HEK293 (cell line): ENCODE measurements around the gene IL17C.

ENCODE experiments used
- AEBP2 ChIP-seq: fragments of 450-650 bp; formaldehyde crosslinking; IDR thresholded peaks from 2 replicates; pipeline ENCODE4 v1.5.1; 2016; ENCODE audit warnings: missing biosample characterization, missing genetic modification characterization, borderline replicate concordance
- GLI2 ChIP-seq: fragments of 450-650 bp; formaldehyde crosslinking; IDR thresholded peaks from 2 replicates; pipeline ENCODE4; 2017; ENCODE audit warnings: missing biosample characterization, missing genetic modification characterization, low read depth, borderline replicate concordance
- KLF1 ChIP-seq: fragments of 450-650 bp; formaldehyde crosslinking; IDR thresholded peaks from 2 replicates; pipeline ENCODE4 v1.5.1; 2016; ENCODE audit warnings: missing biosample characterization, missing genetic modification characterization
- KLF7 ChIP-seq: fragments of 450-650 bp; formaldehyde crosslinking; IDR thresholded peaks from 2 replicates; pipeline ENCODE4 v1.5.1; 2016; ENCODE audit warnings: missing biosample characterization, missing genetic modification characterization, borderline replicate concordance
- SP7 ChIP-seq: fragments of 450-650 bp; formaldehyde crosslinking; IDR thresholded peaks from 2 replicates; pipeline ENCODE4 v1.5.1; 2016; ENCODE audit warnings: missing biosample characterization, missing genetic modification characterization
- ZBTB17 ChIP-seq: fragments of 450-650 bp; formaldehyde crosslinking; IDR thresholded peaks from 2 replicates; pipeline ENCODE4 v1.5.1; 2016; ENCODE audit warnings: missing biosample characterization, missing genetic modification characterization
- ZNF146 ChIP-seq: fragments of 450-650 bp; formaldehyde crosslinking; IDR thresholded peaks from 2 replicates; pipeline ENCODE4 v1.5.1; 2016; ENCODE audit warnings: missing biosample characterization, missing genetic modification characterization
- ZNF23 ChIP-seq: fragments of 450-650 bp; formaldehyde crosslinking; IDR thresholded peaks from 2 replicates; pipeline ENCODE4 v1.5.1; 2016; ENCODE audit warnings: missing biosample characterization, missing genetic modification characterization, borderline replicate concordance
- ZNF366 ChIP-seq: fragments of 450-650 bp; formaldehyde crosslinking; conservative IDR thresholded peaks from 2 replicates; pipeline ENCODE4 v1.5.1; 2016; ENCODE audit warnings: missing biosample characterization, missing genetic modification characterization
- ZNF398 ChIP-seq: fragments of 450-650 bp; formaldehyde crosslinking; IDR thresholded peaks from 2 replicates; pipeline ENCODE4 v1.5.1; 2017; ENCODE audit warnings: missing biosample characterization, missing genetic modification characterization
- ZNF423 ChIP-seq: fragments of 450-650 bp; formaldehyde crosslinking; IDR thresholded peaks from 2 replicates; pipeline ENCODE4 v1.5.1; 2016; ENCODE audit warnings: missing biosample characterization, missing genetic modification characterization
- ZNF600 ChIP-seq: fragments of 450-650 bp; formaldehyde crosslinking; IDR thresholded peaks from 2 replicates; pipeline ENCODE4 v1.5.1; 2016; ENCODE audit warnings: missing biosample characterization, missing genetic modification characterization
- ZNF626 ChIP-seq: fragments of 450-650 bp; sonication (Bioruptor Pico); formaldehyde crosslinking; IDR thresholded peaks from 2 replicates; pipeline ENCODE4 v1.5.1; 2018; ENCODE audit warnings: missing biosample characterization, missing genetic modification characterization, inconsistent platforms
- ZNF629 ChIP-seq: fragments of 450-650 bp; formaldehyde crosslinking; IDR thresholded peaks from 2 replicates; pipeline ENCODE4 v1.5.1; 2017; ENCODE audit warnings: missing biosample characterization, missing genetic modification characterization
- ZNF843 ChIP-seq: fragments of 450-650 bp; formaldehyde crosslinking; IDR thresholded peaks from 2 replicates; pipeline ENCODE4 v1.5.1; 2016; ENCODE audit warnings: missing biosample characterization, missing genetic modification characterization
- TF ChIP-seq, protein P1 (sequence below): fragments of 450-650 bp; formaldehyde crosslinking; IDR thresholded peaks from 2 replicates; pipeline ENCODE4 v1.5.1; 2016; ENCODE audit warnings: missing biosample characterization, missing genetic modification characterization
- TF ChIP-seq, protein P2 (sequence below): fragments of 450-650 bp; formaldehyde crosslinking; IDR thresholded peaks from 2 replicates; pipeline ENCODE4 v1.5.1; 2016; ENCODE audit warnings: missing biosample characterization, missing genetic modification characterization
- TF ChIP-seq, protein P3 (sequence below): fragments of 450-650 bp; formaldehyde crosslinking; IDR thresholded peaks from 2 replicates; pipeline ENCODE4 v1.5.1; 2017; ENCODE audit warnings: missing biosample characterization, missing genetic modification characterization
- TF ChIP-seq, protein P4 (sequence below): fragments of 450-650 bp; formaldehyde crosslinking; IDR thresholded peaks from 2 replicates; pipeline ENCODE4 v1.5.1; 2016; ENCODE audit warnings: missing biosample characterization, missing genetic modification characterization
- TF ChIP-seq, protein P5 (sequence below): fragments of 450-650 bp; formaldehyde crosslinking; IDR thresholded peaks from 2 replicates; pipeline ENCODE4 v1.5.1; 2016; ENCODE audit warnings: missing biosample characterization, missing genetic modification characterization

IL17C gene

DNA sequence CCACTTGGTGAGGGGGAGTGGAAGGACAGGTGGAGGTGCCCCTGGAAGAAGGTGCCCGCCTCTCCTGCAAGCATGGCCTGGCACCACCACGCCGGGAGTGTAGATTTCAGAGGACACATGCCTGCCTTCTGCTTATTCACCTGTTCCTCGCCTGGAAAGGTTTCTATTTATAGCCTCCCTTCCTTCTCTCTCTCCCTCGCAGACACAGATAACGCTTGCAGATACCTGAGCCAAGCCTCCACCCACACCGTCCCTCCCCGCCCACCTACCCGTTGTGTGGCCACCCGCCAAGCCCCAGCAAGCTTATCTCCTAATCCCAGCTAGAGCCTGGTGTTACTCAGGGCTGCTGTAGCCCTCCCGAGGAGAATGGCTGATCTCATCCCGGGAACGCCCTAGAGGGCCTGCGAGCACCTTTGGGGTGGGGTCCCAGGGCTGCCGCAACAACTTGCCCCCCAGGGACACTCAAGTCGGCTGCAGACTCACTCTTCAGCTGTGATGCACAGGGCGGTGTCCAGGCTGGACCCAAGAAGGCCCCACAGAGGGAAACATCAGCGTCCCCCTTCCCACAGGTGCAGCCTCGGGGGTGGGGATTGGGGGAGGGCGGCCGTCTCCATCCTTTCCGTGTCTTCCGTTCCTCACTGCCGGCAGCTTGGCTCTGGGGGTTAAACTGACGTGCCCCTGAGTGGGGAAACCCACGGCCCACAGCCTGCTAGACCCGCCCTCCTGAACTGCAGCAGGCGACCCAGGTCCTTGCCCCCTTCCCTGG lies 49.8 kb downstream of the IL17C start (continued):
- TF ChIP-seq, protein P1, sequence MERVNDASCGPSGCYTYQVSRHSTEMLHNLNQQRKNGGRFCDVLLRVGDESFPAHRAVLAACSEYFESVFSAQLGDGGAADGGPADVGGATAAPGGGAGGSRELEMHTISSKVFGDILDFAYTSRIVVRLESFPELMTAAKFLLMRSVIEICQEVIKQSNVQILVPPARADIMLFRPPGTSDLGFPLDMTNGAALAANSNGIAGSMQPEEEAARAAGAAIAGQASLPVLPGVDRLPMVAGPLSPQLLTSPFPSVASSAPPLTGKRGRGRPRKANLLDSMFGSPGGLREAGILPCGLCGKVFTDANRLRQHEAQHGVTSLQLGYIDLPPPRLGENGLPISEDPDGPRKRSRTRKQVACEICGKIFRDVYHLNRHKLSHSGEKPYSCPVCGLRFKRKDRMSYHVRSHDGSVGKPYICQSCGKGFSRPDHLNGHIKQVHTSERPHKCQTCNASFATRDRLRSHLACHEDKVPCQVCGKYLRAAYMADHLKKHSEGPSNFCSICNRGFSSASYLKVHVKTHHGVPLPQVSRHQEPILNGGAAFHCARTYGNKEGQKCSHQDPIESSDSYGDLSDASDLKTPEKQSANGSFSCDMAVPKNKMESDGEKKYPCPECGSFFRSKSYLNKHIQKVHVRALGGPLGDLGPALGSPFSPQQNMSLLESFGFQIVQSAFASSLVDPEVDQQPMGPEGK, result peak; percentile 96
- no peak for TF ChIP-seq GLI2
- no peak for TF ChIP-seq ZBTB17 (tag by site-specific recombination)
- peak; percentile 86 for TF ChIP-seq KLF7
- TF ChIP-seq KLF1, result peak; percentile 99
- no peak for TF ChIP-seq ZNF600 (tag by site-specific recombination)
- TF ChIP-seq ZNF398 (tag by site-specific recombination), result peak; percentile 53; the same call in 1 of the 2 replicates
- TF ChIP-seq ZNF23 (tag by site-specific recombination), result no peak
- TF ChIP-seq, protein P2, sequence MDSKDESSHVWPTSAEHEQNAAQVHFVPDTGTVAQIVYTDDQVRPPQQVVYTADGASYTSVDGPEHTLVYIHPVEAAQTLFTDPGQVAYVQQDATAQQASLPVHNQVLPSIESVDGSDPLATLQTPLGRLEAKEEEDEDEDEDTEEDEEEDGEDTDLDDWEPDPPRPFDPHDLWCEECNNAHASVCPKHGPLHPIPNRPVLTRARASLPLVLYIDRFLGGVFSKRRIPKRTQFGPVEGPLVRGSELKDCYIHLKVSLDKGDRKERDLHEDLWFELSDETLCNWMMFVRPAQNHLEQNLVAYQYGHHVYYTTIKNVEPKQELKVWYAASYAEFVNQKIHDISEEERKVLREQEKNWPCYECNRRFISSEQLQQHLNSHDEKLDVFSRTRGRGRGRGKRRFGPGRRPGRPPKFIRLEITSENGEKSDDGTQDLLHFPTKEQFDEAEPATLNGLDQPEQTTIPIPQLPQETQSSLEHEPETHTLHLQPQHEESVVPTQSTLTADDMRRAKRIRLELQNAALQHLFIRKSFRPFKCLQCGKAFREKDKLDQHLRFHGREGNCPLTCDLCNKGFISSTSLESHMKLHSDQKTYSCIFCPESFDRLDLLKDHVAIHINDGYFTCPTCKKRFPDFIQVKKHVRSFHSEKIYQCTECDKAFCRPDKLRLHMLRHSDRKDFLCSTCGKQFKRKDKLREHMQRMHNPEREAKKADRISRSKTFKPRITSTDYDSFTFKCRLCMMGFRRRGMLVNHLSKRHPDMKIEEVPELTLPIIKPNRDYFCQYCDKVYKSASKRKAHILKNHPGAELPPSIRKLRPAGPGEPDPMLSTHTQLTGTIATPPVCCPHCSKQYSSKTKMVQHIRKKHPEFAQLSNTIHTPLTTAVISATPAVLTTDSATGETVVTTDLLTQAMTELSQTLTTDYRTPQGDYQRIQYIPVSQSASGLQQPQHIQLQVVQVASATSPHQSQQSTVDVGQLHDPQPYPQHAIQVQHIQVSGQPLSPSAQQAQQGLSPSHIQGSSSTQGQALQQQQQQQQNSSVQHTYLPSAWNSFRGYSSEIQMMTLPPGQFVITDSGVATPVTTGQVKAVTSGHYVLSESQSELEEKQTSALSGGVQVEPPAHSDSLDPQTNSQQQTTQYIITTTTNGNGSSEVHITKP (tag by site-specific recombination), result peak; percentile 37
- TF ChIP-seq ZNF843 (tag by site-specific recombination), result 0 out of 2 replicates have a peak, but pooled peaks have one; percentile 17
- peak; percentile 29; the same call in 1 of the 2 replicates for TF ChIP-seq ZNF629 (tag by site-specific recombination)
- TF ChIP-seq, protein P3, sequence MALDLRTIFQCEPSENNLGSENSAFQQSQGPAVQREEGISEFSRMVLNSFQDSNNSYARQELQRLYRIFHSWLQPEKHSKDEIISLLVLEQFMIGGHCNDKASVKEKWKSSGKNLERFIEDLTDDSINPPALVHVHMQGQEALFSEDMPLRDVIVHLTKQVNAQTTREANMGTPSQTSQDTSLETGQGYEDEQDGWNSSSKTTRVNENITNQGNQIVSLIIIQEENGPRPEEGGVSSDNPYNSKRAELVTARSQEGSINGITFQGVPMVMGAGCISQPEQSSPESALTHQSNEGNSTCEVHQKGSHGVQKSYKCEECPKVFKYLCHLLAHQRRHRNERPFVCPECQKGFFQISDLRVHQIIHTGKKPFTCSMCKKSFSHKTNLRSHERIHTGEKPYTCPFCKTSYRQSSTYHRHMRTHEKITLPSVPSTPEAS (tag by site-specific recombination), result no peak
- TF ChIP-seq, protein P4, sequence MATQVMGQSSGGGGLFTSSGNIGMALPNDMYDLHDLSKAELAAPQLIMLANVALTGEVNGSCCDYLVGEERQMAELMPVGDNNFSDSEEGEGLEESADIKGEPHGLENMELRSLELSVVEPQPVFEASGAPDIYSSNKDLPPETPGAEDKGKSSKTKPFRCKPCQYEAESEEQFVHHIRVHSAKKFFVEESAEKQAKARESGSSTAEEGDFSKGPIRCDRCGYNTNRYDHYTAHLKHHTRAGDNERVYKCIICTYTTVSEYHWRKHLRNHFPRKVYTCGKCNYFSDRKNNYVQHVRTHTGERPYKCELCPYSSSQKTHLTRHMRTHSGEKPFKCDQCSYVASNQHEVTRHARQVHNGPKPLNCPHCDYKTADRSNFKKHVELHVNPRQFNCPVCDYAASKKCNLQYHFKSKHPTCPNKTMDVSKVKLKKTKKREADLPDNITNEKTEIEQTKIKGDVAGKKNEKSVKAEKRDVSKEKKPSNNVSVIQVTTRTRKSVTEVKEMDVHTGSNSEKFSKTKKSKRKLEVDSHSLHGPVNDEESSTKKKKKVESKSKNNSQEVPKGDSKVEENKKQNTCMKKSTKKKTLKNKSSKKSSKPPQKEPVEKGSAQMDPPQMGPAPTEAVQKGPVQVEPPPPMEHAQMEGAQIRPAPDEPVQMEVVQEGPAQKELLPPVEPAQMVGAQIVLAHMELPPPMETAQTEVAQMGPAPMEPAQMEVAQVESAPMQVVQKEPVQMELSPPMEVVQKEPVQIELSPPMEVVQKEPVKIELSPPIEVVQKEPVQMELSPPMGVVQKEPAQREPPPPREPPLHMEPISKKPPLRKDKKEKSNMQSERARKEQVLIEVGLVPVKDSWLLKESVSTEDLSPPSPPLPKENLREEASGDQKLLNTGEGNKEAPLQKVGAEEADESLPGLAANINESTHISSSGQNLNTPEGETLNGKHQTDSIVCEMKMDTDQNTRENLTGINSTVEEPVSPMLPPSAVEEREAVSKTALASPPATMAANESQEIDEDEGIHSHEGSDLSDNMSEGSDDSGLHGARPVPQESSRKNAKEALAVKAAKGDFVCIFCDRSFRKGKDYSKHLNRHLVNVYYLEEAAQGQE (tag by site-specific recombination), result no peak
- TF ChIP-seq, protein P5, sequence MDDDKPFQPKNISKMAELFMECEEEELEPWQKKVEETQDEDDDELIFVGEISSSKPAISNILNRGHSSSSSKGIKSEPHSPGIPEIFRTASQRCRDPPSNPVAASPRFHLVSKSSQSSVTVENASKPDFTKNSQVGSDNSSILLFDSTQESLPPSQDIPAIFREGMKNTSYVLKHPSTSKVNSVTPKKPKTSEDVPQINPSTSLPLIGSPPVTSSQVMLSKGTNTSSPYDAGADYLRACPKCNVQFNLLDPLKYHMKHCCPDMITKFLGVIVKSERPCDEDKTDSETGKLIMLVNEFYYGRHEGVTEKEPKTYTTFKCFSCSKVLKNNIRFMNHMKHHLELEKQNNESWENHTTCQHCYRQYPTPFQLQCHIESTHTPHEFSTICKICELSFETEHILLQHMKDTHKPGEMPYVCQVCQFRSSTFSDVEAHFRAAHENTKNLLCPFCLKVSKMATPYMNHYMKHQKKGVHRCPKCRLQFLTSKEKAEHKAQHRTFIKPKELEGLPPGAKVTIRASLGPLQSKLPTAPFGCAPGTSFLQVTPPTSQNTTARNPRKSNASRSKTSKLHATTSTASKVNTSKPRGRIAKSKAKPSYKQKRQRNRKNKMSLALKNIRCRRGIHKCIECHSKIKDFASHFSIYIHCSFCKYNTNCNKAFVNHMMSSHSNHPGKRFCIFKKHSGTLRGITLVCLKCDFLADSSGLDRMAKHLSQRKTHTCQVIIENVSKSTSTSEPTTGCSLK (tag by site-specific recombination), result no peak
- TF ChIP-seq SP7, result peak; percentile 63; the same call in 1 of the 2 replicates
- TF ChIP-seq ZNF423 (tag by site-specific recombination), result peak; percentile 87
- TF ChIP-seq ZNF146 (tag by site-specific recombination), result no peak
- peak; percentile 41 for TF ChIP-seq ZNF366 (tag by site-specific recombination)
- no peak for TF ChIP-seq ZNF626 (tag by site-specific recombination)
- TF ChIP-seq AEBP2, result no peak
